CD14-positive monocyte (primary cell): ENCODE measurements around the gene SHROOM3. TPM values are rescaled to one million over a fixed set of nuclear protein-coding genes. Genes with fewer than 3 reads are reported as not detected.

ENCODE experiments used
- DNase-seq, 3 donors: peaks; one replicate each; pipeline ENCODE4 v3.0.0-alpha.2; 2011 to 2022
- H2AFZ ChIP-seq: 2 replicates; pipeline ENCODE4 v1.6.0; 2012; ENCODE audit warnings: mild to moderate bottlenecking, low read depth, low read length, inconsistent platforms; ENCODE audit not compliant: insufficient read depth, poor library complexity, severe bottlenecking
- H3K27ac ChIP-seq, 2 donors: 1 replicate in 1 of 2; 2 replicates in 1 of 2; pipeline ENCODE4 v1.5.1; 2012 to 2013; ENCODE audit warnings: low read length in 2 of 2, control low read depth in 1 of 2, inconsistent platforms in 1 of 2, low read depth in 1 of 2, mild to moderate bottlenecking in 1 of 2
- H3K27me3 ChIP-seq, 2 donors: one replicate each; pipeline versions ENCODE4 v1.6.0 to v1.6.1; 2011 to 2013; ENCODE audit warnings: low read length in 2 of 2; ENCODE audit not compliant: control insufficient read depth in 2 of 2, insufficient read depth in 2 of 2
- H3K36me3 ChIP-seq, 2 donors: replicated peaks in 1 of 2; 1 replicate in 1 of 2; 2 replicates in 1 of 2; pipeline versions ENCODE4 v1.5.1 to v1.6.1; 2012 to 2013; ENCODE audit warnings: low read length in 2 of 2, control low read depth in 1 of 2, inconsistent platforms in 1 of 2, mild to moderate bottlenecking in 1 of 2; ENCODE audit not compliant: insufficient read depth in 2 of 2, control insufficient read depth in 1 of 2
- H3K4me1 ChIP-seq, 2 donors: 1 replicate in 1 of 2; 2 replicates in 1 of 2; pipeline versions ENCODE4 v1.5.1 to v1.6.1; 2012 to 2013; ENCODE audit warnings: low read length in 2 of 2, control low read depth in 1 of 2, inconsistent platforms in 1 of 2, mild to moderate bottlenecking in 1 of 2, moderate library complexity in 1 of 2; ENCODE audit not compliant: insufficient read depth in 2 of 2, control insufficient read depth in 1 of 2
- H3K4me2 ChIP-seq: replicated peaks from 2 replicates; pipeline ENCODE3; 2012; ENCODE audit warnings: low read length, moderate library complexity, mild to moderate bottlenecking; ENCODE audit not compliant: poor library complexity, severe bottlenecking; ENCODE audit errors: extremely low read depth
- H3K4me3 ChIP-seq, 3 experiments: fragments of 200-600 bp in 1 of 3; sonication (generic) in 1 of 3; replicated peaks in 1 of 3; 1 replicate in 2 of 3; 2 replicates in 1 of 3; pipeline ENCODE4 v1.5.1; 2011 to 2013; ENCODE audit warnings: low read length in 3 of 3, mild to moderate bottlenecking in 3 of 3, control low read depth in 2 of 3, low read depth in 2 of 3, inconsistent platforms in 1 of 3, moderate library complexity in 1 of 3
- H3K79me2 ChIP-seq: 2 replicates; pipeline ENCODE4 v1.6.0; 2012; ENCODE audit warnings: mild to moderate bottlenecking, control low read depth, inconsistent platforms, low read length, moderate library complexity; ENCODE audit not compliant: insufficient read depth
- H3K9ac ChIP-seq: 2 replicates; pipeline ENCODE4 v1.6.0; 2017; ENCODE audit warnings: low read length, mild to moderate bottlenecking; ENCODE audit not compliant: insufficient read depth, poor library complexity, severe bottlenecking
- H3K9me3 ChIP-seq, 2 donors: replicated peaks in 1 of 2; 1 replicate in 1 of 2; 2 replicates in 1 of 2; pipeline versions ENCODE4 v1.5.1 to v1.6.1; 2012 to 2013; ENCODE audit warnings: low read length in 2 of 2, control low read depth in 1 of 2; ENCODE audit not compliant: control insufficient read depth in 1 of 2, insufficient read depth in 1 of 2
- H4K20me1 ChIP-seq: 2 replicates; pipeline ENCODE4 v1.6.0; 2012; ENCODE audit warnings: mild to moderate bottlenecking, low read length, control low read depth, moderate library complexity; ENCODE audit not compliant: insufficient read depth
- H3K27ac Mint-ChIP-seq, 7 donors: one replicate each; pipeline ENCODE4 v1.8.0; 2020; ENCODE audit warnings: mild to moderate bottlenecking in 7 of 7, mixed read lengths in 7 of 7, moderate library complexity in 6 of 7, inconsistent platforms in 2 of 7
- H3K27me3 Mint-ChIP-seq, 3 donors: one replicate each; pipeline ENCODE4 v1.8.0; 2021 to 2022; ENCODE audit warnings: low read depth in 3 of 3, mild to moderate bottlenecking in 3 of 3, mixed read lengths in 3 of 3, moderate library complexity in 3 of 3, inconsistent platforms in 1 of 3
- H3K36me3 Mint-ChIP-seq, 2 donors: one replicate each; pipeline ENCODE4 v1.8.0; 2020; ENCODE audit warnings: mixed read lengths in 2 of 2, inconsistent platforms in 1 of 2, mild to moderate bottlenecking in 1 of 2
- H3K4me1 Mint-ChIP-seq: one replicate; pipeline ENCODE4 v1.8.0; 2020; ENCODE audit warnings: mild to moderate bottlenecking, mixed read lengths
- H3K4me3 Mint-ChIP-seq, 2 donors: one replicate each; pipeline ENCODE4 v1.8.0; 2020; ENCODE audit warnings: mild to moderate bottlenecking in 2 of 2, mixed read lengths in 2 of 2, moderate library complexity in 1 of 2
- H3K9me3 Mint-ChIP-seq, 7 donors: one replicate each; pipeline ENCODE4 v1.8.0; 2020 to 2022; ENCODE audit warnings: mixed read lengths in 7 of 7, mild to moderate bottlenecking in 6 of 7, moderate library complexity in 6 of 7, inconsistent platforms in 2 of 7
- WGBS: methylation state at CpG from one replicate; pipeline ENCODE4 v1.1.5; 2013; ENCODE audit warnings: missing lambda C conversion rate; ENCODE audit not compliant: insufficient coverage; 5-methylcytosine and 5-hydroxymethylcytosine counted together
- intact Hi-C, 2 donors: fragments of 100-400 bp; cut with micrococcal nuclease; formaldehyde crosslinking; loops; one replicate each; pipeline versions ENCODE4 v1.15.0 to v1.15.1; 2023
- polyA plus RNA-seq, 3 donors: library from polyadenylated mRNA; depleted of rRNA in 1 of 3; unstranded in 2 of 3; stranded (reverse) in 1 of 3; fragments of 300-500 nt in 2 of 3; fragments of >200 nt in 1 of 3; fragmentation: Illumina TruSeq in 2 of 3; gene quantifications; 1 replicate in 2 of 3; 2 replicates in 1 of 3; pipeline ENCODE4 v1.2.3, GENCODE V29; 2012 to 2021
- TF ChIP-seq, protein P1 (sequence below): fragments of 200-600 bp; IDR thresholded peaks from one replicate; pipeline ENCODE4 v1.8.0; 2022; ENCODE audit warnings: antibody characterized with exemption, mild to moderate bottlenecking

SHROOM3 gene
- polyA plus RNA-seq, 3 donors = not detected

DNA sequence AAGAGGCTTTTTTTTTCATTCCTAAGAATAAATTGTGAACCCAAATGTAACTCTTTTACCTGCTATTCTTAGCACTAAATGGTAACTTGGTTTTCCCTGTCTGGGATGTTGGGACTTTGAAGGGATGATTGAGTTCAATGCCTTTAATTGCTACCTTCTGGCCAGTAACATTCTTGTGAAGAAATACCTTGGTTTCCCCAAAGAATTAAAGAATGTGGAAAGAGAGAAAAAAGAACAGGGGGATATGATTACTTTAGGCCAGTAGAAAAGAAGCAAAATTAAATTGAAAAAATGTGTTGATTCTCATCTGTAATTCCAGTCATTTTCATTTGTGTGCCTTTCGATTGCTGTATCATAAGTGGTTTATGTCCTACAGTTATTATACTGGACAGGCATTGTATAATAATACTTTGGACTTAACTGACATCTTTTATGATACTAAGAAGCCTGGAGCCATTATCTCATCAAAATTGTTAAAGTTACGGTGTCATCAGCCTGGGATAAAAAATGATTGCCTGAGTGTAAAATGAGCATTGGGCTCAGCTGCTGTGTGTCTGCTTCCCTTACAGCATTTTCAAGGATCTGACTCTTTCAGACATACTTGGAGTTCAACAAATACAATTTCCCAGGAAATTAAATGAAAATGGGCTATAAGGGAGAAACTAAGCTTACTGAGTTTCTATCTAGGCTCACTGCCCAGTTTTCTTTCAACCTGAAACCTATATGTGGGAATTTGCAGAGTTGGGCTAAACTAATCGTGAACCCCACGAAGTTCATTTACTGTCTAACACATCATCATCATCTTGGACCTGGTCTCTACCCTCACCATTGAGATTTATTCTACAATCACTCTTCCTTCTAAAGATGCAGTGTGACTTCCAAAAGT is 146.3 kb downstream of the SHROOM3 start:
- no peak overlapping the region for H3K4me3 Mint-ChIP-seq
- no peaks in the 10 kb centered on the region for H3K9me3 ChIP-seq
- no peak for DNase-seq
- peaks cover 28 to 31% (median 28%) of the 10 kb centered on the region in 3 donors for H3K27me3 Mint-ChIP-seq
- H3K27ac ChIP-seq = no peak overlapping the region
- H3K27me3 ChIP-seq = peaks cover 18 to 24% of the 10 kb centered on the region in 2 donors
- no CpG with 5 or more reads among the region's 4 CpGs for WGBS
- no peak overlapping the region for H3K4me2 ChIP-seq
- no peak overlapping the region for H3K27ac Mint-ChIP-seq
- H2AFZ ChIP-seq = no peak overlapping the region
- H3K36me3 ChIP-seq = no peaks in the 10 kb centered on the region
- H3K36me3 Mint-ChIP-seq = no peaks in the 10 kb centered on the region
- H3K9ac ChIP-seq = no peak overlapping the region
- peaks cover 8% of the 10 kb centered on the region for H3K4me1 Mint-ChIP-seq
- H3K9me3 Mint-ChIP-seq = peaks cover 0 to 4% (median 0%) of the 10 kb centered on the region in 7 donors
- no peaks in the 10 kb centered on the region for H4K20me1 ChIP-seq
- TF ChIP-seq, protein P1, sequence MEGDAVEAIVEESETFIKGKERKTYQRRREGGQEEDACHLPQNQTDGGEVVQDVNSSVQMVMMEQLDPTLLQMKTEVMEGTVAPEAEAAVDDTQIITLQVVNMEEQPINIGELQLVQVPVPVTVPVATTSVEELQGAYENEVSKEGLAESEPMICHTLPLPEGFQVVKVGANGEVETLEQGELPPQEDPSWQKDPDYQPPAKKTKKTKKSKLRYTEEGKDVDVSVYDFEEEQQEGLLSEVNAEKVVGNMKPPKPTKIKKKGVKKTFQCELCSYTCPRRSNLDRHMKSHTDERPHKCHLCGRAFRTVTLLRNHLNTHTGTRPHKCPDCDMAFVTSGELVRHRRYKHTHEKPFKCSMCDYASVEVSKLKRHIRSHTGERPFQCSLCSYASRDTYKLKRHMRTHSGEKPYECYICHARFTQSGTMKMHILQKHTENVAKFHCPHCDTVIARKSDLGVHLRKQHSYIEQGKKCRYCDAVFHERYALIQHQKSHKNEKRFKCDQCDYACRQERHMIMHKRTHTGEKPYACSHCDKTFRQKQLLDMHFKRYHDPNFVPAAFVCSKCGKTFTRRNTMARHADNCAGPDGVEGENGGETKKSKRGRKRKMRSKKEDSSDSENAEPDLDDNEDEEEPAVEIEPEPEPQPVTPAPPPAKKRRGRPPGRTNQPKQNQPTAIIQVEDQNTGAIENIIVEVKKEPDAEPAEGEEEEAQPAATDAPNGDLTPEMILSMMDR = no peak
- H3K4me1 ChIP-seq = peaks cover 3 to 6% of the 10 kb centered on the region in 2 donors
- H3K4me3 ChIP-seq = no peak overlapping the region
- H3K79me2 ChIP-seq = no peaks in the 10 kb centered on the region
- intact Hi-C loops = no loop called here

DNA sequence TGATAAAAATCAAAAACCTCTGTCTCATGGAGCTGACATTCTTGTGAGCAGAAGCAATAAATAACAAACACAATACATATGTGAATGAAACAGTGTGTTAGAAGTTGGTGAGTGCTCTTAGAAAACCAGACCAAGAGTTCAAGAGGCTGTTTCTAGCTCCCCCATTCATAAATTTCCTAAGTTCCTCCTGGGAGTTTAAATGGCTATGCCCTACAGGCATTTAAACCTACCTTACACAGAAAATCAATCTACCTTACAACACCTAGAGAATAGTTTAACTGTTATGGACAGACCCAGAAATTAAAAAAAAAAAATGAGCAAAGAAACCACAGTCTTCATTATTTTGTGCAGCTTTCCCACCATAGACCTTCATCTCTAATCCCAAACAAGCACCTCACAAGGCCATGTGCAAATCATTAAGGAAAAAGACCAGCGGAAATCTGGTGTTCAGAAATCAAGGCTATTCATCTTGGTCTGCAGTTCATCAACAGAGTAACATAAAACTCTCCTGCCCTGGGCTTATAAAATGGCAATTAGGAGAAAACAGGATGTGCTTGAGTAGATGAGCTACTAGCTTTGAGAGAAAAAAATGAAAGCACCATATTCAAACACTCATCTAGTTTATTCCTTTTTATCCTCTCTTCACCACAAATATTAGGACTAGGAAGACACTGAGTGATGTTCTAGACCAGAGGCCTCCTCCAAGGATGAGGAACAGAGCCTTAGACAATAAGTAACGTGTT is 147.2 kb downstream of the SHROOM3 start:
- Histone ChIP-seq H3K79me2 (no peaks in the 10 kb centered on the region), H3K9ac (no peak overlapping the region), H2AFZ (no peak overlapping the region), H3K9me3 (no peaks in the 10 kb centered on the region), H3K36me3 (no peaks in the 10 kb centered on the region), H3K27me3 (peaks cover 28 to 34% of the 10 kb centered on the region in 2 donors), H3K4me3 (no peak overlapping the region), H3K4me2 (no peak overlapping the region), H3K4me1 (peaks cover 3 to 7% of the 10 kb centered on the region in 2 donors), H3K27ac (no peak overlapping the region), H4K20me1 (no peaks in the 10 kb centered on the region)
- TF ChIP-seq, protein P1 = no peak
- 88% methylated on average over 1 of the region's 2 CpGs for WGBS
- Mint-ChIP-seq H3K27ac (no peak overlapping the region), H3K9me3 (peaks cover 0 to 4% (median 0%) of the 10 kb centered on the region in 7 donors), H3K27me3 (peaks cover 35 to 41% (median 36%) of the 10 kb centered on the region in 3 donors), H3K4me3 (no peak overlapping the region), H3K36me3 (no peaks in the 10 kb centered on the region), H3K4me1 (peaks cover 10% of the 10 kb centered on the region)
- DNase-seq = no peak
- intact Hi-C loops = no loop called here
